SK-N-SH (cell line): Measurements from ENCODE around the gene PHACTR3. TPM values are rescaled to one million over a fixed set of nuclear protein-coding genes. Genes with fewer than 3 reads are reported as not detected.

ENCODE experiments used
- CTCF ChIA-PET: fragments of 300-600, 350-600 bp; formaldehyde crosslinking; extraction: SDS; loops from one replicate; lab custom pipeline; 2021; lab: Yijun Ruan, JAX
- POLR2A ChIA-PET: fragments of 350-600 bp; sonication (Branson Sonifier 250); formaldehyde crosslinking; extraction: SDS; loops from one replicate; lab custom pipeline; 2020; ENCODE audit warnings: antibody characterized with exemption, inconsistent platforms; lab: Yijun Ruan, JAX
- DNase-seq: peaks from one replicate; pipeline ENCODE4 v3.0.0; 2012
- H2AFZ ChIP-seq: fragments of 200-600 bp; sonication (generic); 2 replicates; pipeline ENCODE4 v1.8.1; 2016; ENCODE audit warnings: antibody characterized with exemption, mild to moderate bottlenecking, low read depth
- H3F3A ChIP-seq: fragments of 200-600 bp; sonication (generic); replicated peaks from 2 replicates; pipeline ENCODE3; 2016; ENCODE audit warnings: antibody characterized with exemption, mild to moderate bottlenecking; ENCODE audit not compliant: insufficient read depth
- H3K27ac ChIP-seq, 2 experiments: fragments of 200-500 bp in 1 of 2; fragments of 200-600 bp in 1 of 2; sonication (Bioruptor generic) in 1 of 2; sonication (generic), shearing (Covaris generic) in 1 of 2; 2 replicates each; pipeline versions ENCODE4 v1.5.1 to v1.6.1; 2014 to 2016; ENCODE audit warnings: low read depth in 2 of 2, inconsistent platforms in 1 of 2, low read length in 1 of 2, mild to moderate bottlenecking in 1 of 2, mixed read lengths in 1 of 2
- H3K27me3 ChIP-seq: fragments of 200-600 bp; sonication (generic), shearing (Covaris generic); 2 replicates; pipeline ENCODE4 v1.6.1; 2016; ENCODE audit warnings: mixed run types; ENCODE audit not compliant: insufficient read depth
- H3K36me3 ChIP-seq, 2 experiments: fragments of 200-500 bp in 1 of 2; fragments of 200-600 bp in 1 of 2; sonication (Bioruptor generic) in 1 of 2; sonication (generic) in 1 of 2; replicated peaks in 1 of 2; 2 replicates each; pipeline versions ENCODE3 to v1.5.1; 2014 to 2016; ENCODE audit warnings: low read length in 1 of 2, mild to moderate bottlenecking in 1 of 2; ENCODE audit not compliant: insufficient read depth in 2 of 2, control insufficient read depth in 1 of 2
- H3K4me1 ChIP-seq, 2 experiments: fragments of 200-500 bp in 1 of 2; fragments of 200-600 bp in 1 of 2; sonication (Bioruptor generic) in 1 of 2; sonication (generic), shearing (Covaris generic) in 1 of 2; 2 replicates each; pipeline versions ENCODE4 v1.5.1 to v1.6.1; 2014 to 2016; ENCODE audit warnings: low read depth in 1 of 2, low read length in 1 of 2, mixed run types in 1 of 2; ENCODE audit not compliant: insufficient read depth in 2 of 2, control insufficient read depth in 1 of 2
- H3K4me2 ChIP-seq: fragments of 200-600 bp; sonication (generic), shearing (Covaris generic); 2 replicates; pipeline ENCODE4 v1.6.1; 2017; ENCODE audit warnings: mixed run types
- H3K4me3 ChIP-seq, 2 experiments: fragments of 200-500 bp in 1 of 2; fragments of 200-600 bp in 1 of 2; sonication (Bioruptor generic) in 1 of 2; sonication (generic), shearing (Covaris generic) in 1 of 2; 2 replicates each; pipeline versions ENCODE4 v1.5.1 to v1.8.1; 2014 to 2016; ENCODE audit warnings: low read depth in 2 of 2, inconsistent platforms in 1 of 2, low read length in 1 of 2, mild to moderate bottlenecking in 1 of 2, mixed read lengths in 1 of 2, moderate library complexity in 1 of 2
- H3K79me2 ChIP-seq: fragments of 200-600 bp; sonication (generic); 2 replicates; pipeline ENCODE4 v1.8.1; 2017; ENCODE audit warnings: mild to moderate bottlenecking; ENCODE audit not compliant: insufficient read depth
- H3K9ac ChIP-seq: fragments of 200-600 bp; sonication (generic); 2 replicates; pipeline ENCODE4 v1.6.1; 2017; ENCODE audit warnings: mixed run types
- H3K9me2 ChIP-seq: fragments of 200-600 bp; sonication (generic); 2 replicates; pipeline ENCODE4 v1.6.1; 2017; ENCODE audit warnings: mixed run types
- H3K9me3 ChIP-seq: fragments of 200-600 bp; sonication (generic); 2 replicates; pipeline ENCODE4 v1.6.1; 2017; ENCODE audit warnings: mixed run types, mild to moderate bottlenecking, moderate library complexity
- H4K20me1 ChIP-seq: fragments of 200-600 bp; sonication (generic); 2 replicates; pipeline ENCODE4 v1.6.1; 2017; ENCODE audit warnings: mild to moderate bottlenecking, mixed run types; ENCODE audit not compliant: insufficient read depth
- EZH2phosphoT487 ChIP-seq: fragments of 200-600 bp; sonication (generic); IDR thresholded peaks from 2 replicates; pipeline ENCODE4 v1.6.1; 2017; ENCODE audit warnings: low read depth, mixed run types, mild to moderate bottlenecking, antibody characterized with exemption, moderate library complexity, borderline replicate concordance
- JUND ChIP-seq: IDR thresholded peaks from 2 replicates; pipeline ENCODE4 v1.4.0; 2012
- NFIC ChIP-seq: IDR thresholded peaks from 2 replicates; pipeline ENCODE4 v1.4.0; 2012; ENCODE audit warnings: borderline replicate concordance
- NRF1 ChIP-seq: IDR thresholded peaks from 2 replicates; pipeline ENCODE4 v1.6.1; 2012; ENCODE audit warnings: low read depth, mild to moderate bottlenecking, low read length
- RCOR1 ChIP-seq: fragments of 150-350 bp; IDR thresholded peaks from 2 replicates; pipeline ENCODE4 v1.6.1; 2017; ENCODE audit warnings: antibody characterized with exemption, low read length
- RFX5 ChIP-seq: IDR thresholded peaks from 2 replicates; pipeline ENCODE4 v1.6.1; 2012; ENCODE audit warnings: mild to moderate bottlenecking, improper control_type of control experiment, low read length
- SMC3 ChIP-seq: IDR thresholded peaks from 2 replicates; pipeline ENCODE4 v1.6.1; 2012; ENCODE audit warnings: low read depth, low read length, improper control_type of control experiment
- TCF12 ChIP-seq: IDR thresholded peaks from 2 replicates; pipeline ENCODE4 v1.4.0; 2012
- TEAD4 ChIP-seq: IDR thresholded peaks from 2 replicates; pipeline ENCODE4 v1.4.0; 2012; ENCODE audit warnings: mild to moderate bottlenecking, borderline replicate concordance; ENCODE audit not compliant: insufficient read depth
- YY1 ChIP-seq: IDR thresholded peaks from 2 replicates; pipeline ENCODE4 v1.4.0; 2012; ENCODE audit warnings: low read depth, mild to moderate bottlenecking
- WGBS: methylation state at CpG from one replicate; pipeline ENCODE4 v1.1.6; 2017; ENCODE audit warnings: low lambda C conversion rate; 5-methylcytosine and 5-hydroxymethylcytosine counted together
- polyA plus RNA-seq, 3 experiments: library from polyadenylated mRNA; depleted of rRNA; stranded (reverse); fragments of >200 nt; gene quantifications; 2 replicates each; pipeline ENCODE4 v1.2.3, GENCODE V29; 2012
- TF ChIP-seq, protein P1 (sequence below): IDR thresholded peaks from 2 replicates; pipeline ENCODE4; 2012
- TF ChIP-seq, protein P2 (sequence below): fragments of 150-350 bp; IDR thresholded peaks from 2 replicates; pipeline ENCODE4 v1.6.1; 2017; ENCODE audit warnings: antibody characterized with exemption, low read length, low read depth, borderline replicate concordance
- TF ChIP-seq, protein P3 (sequence below): fragments of 200-600 bp; sonication (generic); IDR thresholded peaks from 2 replicates; pipeline ENCODE4 v1.6.1; 2017; ENCODE audit warnings: antibody characterized with exemption, mild to moderate bottlenecking, moderate library complexity

The PHACTR3 gene
- polyA plus RNA-seq, 1 of the 3 experiments (the other 2 are of a cell fraction): 0.10 TPM

DNA sequence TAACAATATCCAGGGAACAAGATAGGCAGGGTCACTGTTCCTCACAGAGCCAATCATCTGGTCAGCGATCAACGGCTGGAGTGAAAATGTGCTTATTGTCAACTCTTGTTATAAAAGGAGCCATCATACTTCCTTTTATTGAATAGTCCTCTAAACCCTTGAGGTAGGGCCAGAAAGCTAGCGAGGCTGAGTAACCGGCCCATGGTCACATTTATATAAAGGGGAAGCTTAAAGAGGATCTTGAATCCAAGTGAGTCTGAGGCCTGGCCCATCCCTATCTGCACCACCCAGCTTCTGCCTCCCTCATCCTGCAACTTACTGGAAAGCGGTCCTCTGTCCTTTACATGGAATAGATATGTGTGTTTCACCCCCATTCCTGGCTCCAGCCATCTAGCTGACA is 9.5 kb downstream of the PHACTR3 start:
- Histone ChIP-seq H3K9ac (no peak overlapping the region), H3K79me2 (no peaks in the 10 kb centered on the region), H3K27me3 (no peaks in the 10 kb centered on the region), H3K4me3 (no peak overlapping the region), H3K27ac (no peak overlapping the region), H3K9me2 (no peaks in the 10 kb centered on the region), H3K9me3 (no peaks in the 10 kb centered on the region), H2AFZ (no peak overlapping the region), H4K20me1 (no peaks in the 10 kb centered on the region), H3K36me3 (no peaks in the 10 kb centered on the region), H3K4me2 (no peak overlapping the region), H3K4me1 (peaks cover 0 to 11% of the 10 kb centered on the region in 2 experiments; a peak in 1 of 4 replicates), H3F3A (no peaks in the 10 kb centered on the region)
- CTCF ChIA-PET: interaction anchor here (0.9 to 1.6 kb wide), 3 partner anchors 15 to 137 kb away, joined by 4 to 5 read pairs (median 4); no protein-coding TSS in a partner anchor
- WGBS: 60% methylated on average over 5 of the region's 5 CpGs
- DNase-seq: no peak
- TF ChIP-seq JUND (no peak), RCOR1 (no peak), SMC3 (no peak), NRF1 (no peak), YY1 (no peak), RFX5 (no peak), TEAD4 (no peak), NFIC (no peak)
- TF ChIP-seq, protein P1, sequence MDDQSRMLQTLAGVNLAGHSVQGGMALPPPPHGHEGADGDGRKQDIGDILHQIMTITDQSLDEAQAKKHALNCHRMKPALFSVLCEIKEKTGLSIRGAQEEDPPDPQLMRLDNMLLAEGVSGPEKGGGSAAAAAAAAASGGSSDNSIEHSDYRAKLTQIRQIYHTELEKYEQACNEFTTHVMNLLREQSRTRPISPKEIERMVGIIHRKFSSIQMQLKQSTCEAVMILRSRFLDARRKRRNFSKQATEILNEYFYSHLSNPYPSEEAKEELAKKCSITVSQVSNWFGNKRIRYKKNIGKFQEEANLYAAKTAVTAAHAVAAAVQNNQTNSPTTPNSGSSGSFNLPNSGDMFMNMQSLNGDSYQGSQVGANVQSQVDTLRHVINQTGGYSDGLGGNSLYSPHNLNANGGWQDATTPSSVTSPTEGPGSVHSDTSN: no peak
- TF ChIP-seq, protein P2, sequence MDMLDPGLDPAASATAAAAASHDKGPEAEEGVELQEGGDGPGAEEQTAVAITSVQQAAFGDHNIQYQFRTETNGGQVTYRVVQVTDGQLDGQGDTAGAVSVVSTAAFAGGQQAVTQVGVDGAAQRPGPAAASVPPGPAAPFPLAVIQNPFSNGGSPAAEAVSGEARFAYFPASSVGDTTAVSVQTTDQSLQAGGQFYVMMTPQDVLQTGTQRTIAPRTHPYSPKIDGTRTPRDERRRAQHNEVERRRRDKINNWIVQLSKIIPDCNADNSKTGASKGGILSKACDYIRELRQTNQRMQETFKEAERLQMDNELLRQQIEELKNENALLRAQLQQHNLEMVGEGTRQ: no peak
- TF ChIP-seq, protein P3, sequence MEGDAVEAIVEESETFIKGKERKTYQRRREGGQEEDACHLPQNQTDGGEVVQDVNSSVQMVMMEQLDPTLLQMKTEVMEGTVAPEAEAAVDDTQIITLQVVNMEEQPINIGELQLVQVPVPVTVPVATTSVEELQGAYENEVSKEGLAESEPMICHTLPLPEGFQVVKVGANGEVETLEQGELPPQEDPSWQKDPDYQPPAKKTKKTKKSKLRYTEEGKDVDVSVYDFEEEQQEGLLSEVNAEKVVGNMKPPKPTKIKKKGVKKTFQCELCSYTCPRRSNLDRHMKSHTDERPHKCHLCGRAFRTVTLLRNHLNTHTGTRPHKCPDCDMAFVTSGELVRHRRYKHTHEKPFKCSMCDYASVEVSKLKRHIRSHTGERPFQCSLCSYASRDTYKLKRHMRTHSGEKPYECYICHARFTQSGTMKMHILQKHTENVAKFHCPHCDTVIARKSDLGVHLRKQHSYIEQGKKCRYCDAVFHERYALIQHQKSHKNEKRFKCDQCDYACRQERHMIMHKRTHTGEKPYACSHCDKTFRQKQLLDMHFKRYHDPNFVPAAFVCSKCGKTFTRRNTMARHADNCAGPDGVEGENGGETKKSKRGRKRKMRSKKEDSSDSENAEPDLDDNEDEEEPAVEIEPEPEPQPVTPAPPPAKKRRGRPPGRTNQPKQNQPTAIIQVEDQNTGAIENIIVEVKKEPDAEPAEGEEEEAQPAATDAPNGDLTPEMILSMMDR: no peak
- POLR2A ChIA-PET: no interaction called here

DNA sequence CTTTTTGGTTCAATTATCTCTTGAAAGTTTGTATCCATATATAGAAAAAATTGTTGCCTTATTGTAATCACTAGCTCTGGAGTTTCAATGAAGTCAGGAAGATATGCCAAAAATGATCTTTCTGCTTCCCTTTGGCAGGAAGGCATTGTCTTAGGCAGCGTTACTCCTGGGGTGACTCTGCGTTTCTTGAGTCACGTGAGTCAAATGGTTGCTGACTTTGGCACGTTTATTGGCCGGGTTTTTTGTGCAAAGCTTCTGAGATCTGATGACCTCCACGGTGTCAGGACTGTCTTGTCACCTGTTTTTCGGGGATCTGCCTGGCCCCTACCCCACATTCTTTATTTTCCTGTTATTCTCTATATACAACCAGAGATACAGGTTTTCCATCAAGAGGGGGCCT is 10.4 kb downstream of the PHACTR3 start:
- Histone ChIP-seq H3K9ac (no peak overlapping the region), H3K36me3 (no peaks in the 10 kb centered on the region), H3K9me3 (no peaks in the 10 kb centered on the region), H2AFZ (no peak overlapping the region), H3K9me2 (no peaks in the 10 kb centered on the region), H3K27me3 (no peaks in the 10 kb centered on the region), H3K79me2 (no peaks in the 10 kb centered on the region), H3K27ac (no peak overlapping the region), H4K20me1 (no peaks in the 10 kb centered on the region), H3K4me2 (no peak overlapping the region), H3K4me1 (peaks cover 0 to 11% of the 10 kb centered on the region in 2 experiments; a peak in 1 of 4 replicates), H3F3A (no peaks in the 10 kb centered on the region), H3K4me3 (no peak overlapping the region)
- CTCF ChIA-PET: interaction anchor here (0.9 to 1.6 kb wide), 5 partner anchors 18 to 136 kb away, joined by 3 to 4 read pairs (median 3); no protein-coding TSS in a partner anchor
- POLR2A ChIA-PET: interaction anchor here (0.8 kb wide), 1 partner anchor 9 kb away, joined by 3 read pairs; no protein-coding TSS in a partner anchor
- WGBS: 28% methylated on average over 7 of the region's 7 CpGs
- DNase-seq: no peak
- no peak for TF ChIP-seq EZH2phosphoT487
- no peak for TF ChIP-seq TCF12
